Measurements from ENCODE around the gene SPOCK1.

Gene SPOCK1

GRCh38 chr5:137086342-137086741 is 412.8 kb downstream of the SPOCK1 start:
- no peaks in the 10 kb centered on the region for H3K79me2 ChIP-seq (ENCODE audit: insufficient read depth, low read length)
- no peak overlapping the region for H3K4me2 ChIP-seq (ENCODE audit: insufficient read depth, low read length)
- no peaks in the 10 kb centered on the region for H3K4me1 ChIP-seq (ENCODE audit: insufficient read depth, low read length)
- H3K4me3 ChIP-seq (ENCODE audit: low read depth in 1 of 2, low read length in 2 of 2), result no peak overlapping the region
- no peak overlapping the region for H3K27ac ChIP-seq (ENCODE audit: low read length)
- H3K9me3 ChIP-seq (ENCODE audit: insufficient read depth, low read length, severe bottlenecking), result no peaks in the 10 kb centered on the region
- TF ChIP-seq EZH2 (IDR thresholded peaks at IDR 0.05; ENCODE audit: borderline replicate concordance, low read depth, low read length, severe bottlenecking), result no peak
- no peak for TF ChIP-seq CTCF (IDR thresholded peaks at IDR 0.05; ENCODE audit: borderline replicate concordance, extremely low read depth, low read length, poor library complexity, severe bottlenecking)
- H3K36me3 ChIP-seq (ENCODE audit: insufficient read depth, low read length), result no peaks in the 10 kb centered on the region
- ATAC-seq (ENCODE audit: insufficient read depth, low read depth) (no peak), DNase-seq (no peak)
- no peak overlapping the region for H2AFZ ChIP-seq (ENCODE audit: low read depth, low read length)
- H3K27me3 ChIP-seq (ENCODE audit: insufficient read depth, low read length, poor library complexity), result peaks cover 22% of the 10 kb centered on the region
- H3K9ac ChIP-seq (ENCODE audit: low read depth, low read length), result no peak overlapping the region
- H4K20me1 ChIP-seq (ENCODE audit: insufficient read depth, low read length), result no peaks in the 10 kb centered on the region

- Histone ChIP-seq H3K4me3 (ENCODE audit: low read depth in 1 of 2, low read length in 2 of 2) (no peak overlapping the region), H3K27ac (ENCODE audit: low read length) (no peak overlapping the region), H3K79me2 (ENCODE audit: insufficient read depth, low read length) (no peaks in the 10 kb centered on the region), H3K4me1 (ENCODE audit: insufficient read depth, low read length) (no peaks in the 10 kb centered on the region), H4K20me1 (ENCODE audit: insufficient read depth, low read length) (no peaks in the 10 kb centered on the region), H3K36me3 (ENCODE audit: insufficient read depth, low read length) (no peaks in the 10 kb centered on the region), H3K9me3 (ENCODE audit: insufficient read depth, low read length, severe bottlenecking) (no peaks in the 10 kb centered on the region), H3K27me3 (ENCODE audit: insufficient read depth, low read length, poor library complexity) (peaks cover 22% of the 10 kb centered on the region), H3K9ac (ENCODE audit: low read depth, low read length) (no peak overlapping the region), H2AFZ (ENCODE audit: low read depth, low read length) (no peak overlapping the region), H3K4me2 (ENCODE audit: insufficient read depth, low read length) (no peak overlapping the region)
- ATAC-seq (ENCODE audit: insufficient read depth, low read depth) (no peak), DNase-seq (no peak)
- TF ChIP-seq CTCF (IDR thresholded peaks at IDR 0.05; ENCODE audit: borderline replicate concordance, extremely low read depth, low read length, poor library complexity, severe bottlenecking), result no peak
- no peak for TF ChIP-seq EZH2 (IDR thresholded peaks at IDR 0.05; ENCODE audit: borderline replicate concordance, low read depth, low read length, severe bottlenecking)
These were observed 413.9 kb downstream of the SPOCK1 start for GRCh38 chr5:137085206-137085605.

- Histone ChIP-seq H3K36me3 (ENCODE audit: insufficient read depth, low read length) (no peaks in the 10 kb centered on the region), H3K4me2 (ENCODE audit: insufficient read depth, low read length) (no peak overlapping the region), H4K20me1 (ENCODE audit: insufficient read depth, low read length) (no peaks in the 10 kb centered on the region), H3K27ac (ENCODE audit: low read length) (no peak overlapping the region), H3K79me2 (ENCODE audit: insufficient read depth, low read length) (no peaks in the 10 kb centered on the region), H3K9ac (ENCODE audit: low read depth, low read length) (no peak overlapping the region), H3K27me3 (ENCODE audit: insufficient read depth, low read length, poor library complexity) (peaks cover 22% of the 10 kb centered on the region), H3K4me1 (ENCODE audit: insufficient read depth, low read length) (no peaks in the 10 kb centered on the region), H3K9me3 (ENCODE audit: insufficient read depth, low read length, severe bottlenecking) (no peaks in the 10 kb centered on the region), H3K4me3 (ENCODE audit: low read depth in 1 of 2, low read length in 2 of 2) (no peak overlapping the region), H2AFZ (ENCODE audit: low read depth, low read length) (no peak overlapping the region)
- ATAC-seq (ENCODE audit: insufficient read depth, low read depth) (no peak), DNase-seq (no peak)
- TF ChIP-seq CTCF (IDR thresholded peaks at IDR 0.05; ENCODE audit: borderline replicate concordance, extremely low read depth, low read length, poor library complexity, severe bottlenecking) (no peak), EZH2 (IDR thresholded peaks at IDR 0.05; ENCODE audit: borderline replicate concordance, low read depth, low read length, severe bottlenecking) (no peak)
These were observed 415.1 kb downstream of the SPOCK1 start for GRCh38 chr5:137084016-137084415.

GRCh38 chr5:137082951-137083350 is 416.2 kb downstream of the SPOCK1 start:
- no peaks in the 10 kb centered on the region for H3K4me1 ChIP-seq (ENCODE audit: insufficient read depth, low read length)
- no peak overlapping the region for H3K27ac ChIP-seq (ENCODE audit: low read length)
- DNase-seq (no peak), ATAC-seq (ENCODE audit: insufficient read depth, low read depth) (no peak)
- H3K79me2 ChIP-seq (ENCODE audit: insufficient read depth, low read length), result no peaks in the 10 kb centered on the region
- H3K4me2 ChIP-seq (ENCODE audit: insufficient read depth, low read length), result no peak overlapping the region
- no peak overlapping the region for H2AFZ ChIP-seq (ENCODE audit: low read depth, low read length)
- no peaks in the 10 kb centered on the region for H3K36me3 ChIP-seq (ENCODE audit: insufficient read depth, low read length)
- peaks cover 22% of the 10 kb centered on the region for H3K27me3 ChIP-seq (ENCODE audit: insufficient read depth, low read length, poor library complexity)
- H3K9ac ChIP-seq (ENCODE audit: low read depth, low read length), result no peak overlapping the region
- no peaks in the 10 kb centered on the region for H4K20me1 ChIP-seq (ENCODE audit: insufficient read depth, low read length)
- TF ChIP-seq EZH2 (IDR thresholded peaks at IDR 0.05; ENCODE audit: borderline replicate concordance, low read depth, low read length, severe bottlenecking) (no peak), CTCF (IDR thresholded peaks at IDR 0.05; ENCODE audit: borderline replicate concordance, extremely low read depth, low read length, poor library complexity, severe bottlenecking) (no peak)
- H3K4me3 ChIP-seq (ENCODE audit: low read depth in 1 of 2, low read length in 2 of 2), result no peak overlapping the region
- H3K9me3 ChIP-seq (ENCODE audit: insufficient read depth, low read length, severe bottlenecking), result no peaks in the 10 kb centered on the region
